ENCODE results near the gene HIGD1A. TPM values are rescaled to one million over a fixed set of nuclear protein-coding genes. Genes with fewer than 3 reads are reported as not detected.

HIGD1A gene
- total and polyA plus RNA-seq, 9 of the 15 experiments (the other 6 are each of a cell fraction or from before 2014, with no cell fraction given) = 165 to 1,185 (median 333) TPM

DNA sequence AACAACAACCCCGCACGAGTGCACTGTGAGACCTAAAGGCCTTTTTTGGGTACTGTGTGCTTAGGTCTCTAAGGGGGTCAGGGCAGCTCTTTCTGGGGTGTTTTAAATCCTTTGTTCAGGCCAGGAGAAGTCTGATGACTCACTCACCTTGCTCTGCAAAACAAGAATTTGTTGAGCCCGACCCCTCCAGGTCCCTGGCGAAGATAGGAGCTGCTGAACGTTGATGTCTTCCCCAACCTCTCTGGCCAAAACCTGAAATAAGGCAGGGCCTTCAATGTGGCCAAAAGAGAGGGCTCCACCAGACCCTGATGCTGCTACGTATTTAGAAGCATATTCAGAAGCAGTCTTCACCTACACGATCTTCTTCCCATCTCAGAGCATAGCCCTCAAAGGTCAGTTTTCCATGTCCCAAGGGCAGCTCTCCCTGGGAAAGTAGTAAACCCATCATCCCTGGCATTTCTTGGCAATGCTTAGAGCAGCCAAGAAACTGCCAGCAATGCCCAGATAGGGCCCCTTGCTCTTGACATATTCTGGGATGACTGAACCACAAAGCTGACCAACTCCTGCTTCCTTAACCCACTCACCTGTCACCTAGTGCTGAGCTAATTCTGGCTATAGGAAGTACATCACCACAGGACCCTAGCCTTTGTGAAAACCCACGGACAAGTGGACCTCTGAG is 58.4 kb downstream of the HIGD1A start:
- Histone ChIP-seq H3K27ac (ENCODE audit: extremely low read depth, low read depth, low read length) (no peak overlapping the region), H3K36me3 (ENCODE audit: control insufficient read depth, insufficient read depth, low read length) (no peaks in the 10 kb centered on the region), H3K4me3 (no peak overlapping the region), H2AFZ (ENCODE audit: low read depth, low read length) (no peak overlapping the region), H3K27me3 (ENCODE audit: control insufficient read depth in 2 of 2, insufficient read depth in 2 of 2, low read length in 2 of 2) (peaks cover 6 to 45% of the 10 kb centered on the region in 2 experiments; a peak in 4 of 5 replicates), H3K4me2 (ENCODE audit: insufficient read depth, low read length) (no peak overlapping the region), H3K4me1 (replicated peaks in 1 of 2; ENCODE audit: control insufficient read depth in 2 of 2, insufficient read depth in 2 of 2, low read length in 2 of 2) (no peaks in the 10 kb centered on the region; a peak in 1 of 5 replicates), H3K79me2 (ENCODE audit: control insufficient read depth, insufficient read depth, low read length) (no peaks in the 10 kb centered on the region), H3K9me1 (ENCODE audit: control insufficient read depth, insufficient read depth, low read length) (no peaks in the 10 kb centered on the region), H3K9ac (ENCODE audit: insufficient read depth in 1 of 2, low read depth in 2 of 2, low read length in 2 of 2) (no peak overlapping the region), H3K9me3 (replicated peaks; ENCODE audit: control insufficient read depth, insufficient read depth, low read depth, low read length) (no peaks in the 10 kb centered on the region), H4K20me1 (replicated peaks; ENCODE audit: control insufficient read depth, insufficient read depth, low read length) (peaks cover 8% of the 10 kb centered on the region; the same call in 1 of the 2 replicates)
- POLR2A ChIA-PET = interaction anchor here (0.6 to 1.2 kb wide), 7 partner anchors 8 to 442 kb away, joined by 3 to 5 read pairs (median 3); partner anchors contain the start of gene NKTR
- no peak for FAIRE-seq
- in situ Hi-C loops (cut with MboI) (loop anchor here (5.0 to 10.0 kb wide), 2 partner anchors 94 to 171 kb away; partner anchors contain the start of gene ZBTB47), intact Hi-C loops (cut with micrococcal nuclease) (loop anchor here (2.0 kb wide), 1 partner anchor 173 kb away; no protein-coding TSS in a partner anchor)
- 4% methylated on average over 8 of the region's 8 CpGs for WGBS (ENCODE audit: insufficient coverage, low coverage, missing lambda C conversion rate)
- TF ChIP-seq, protein P1, sequence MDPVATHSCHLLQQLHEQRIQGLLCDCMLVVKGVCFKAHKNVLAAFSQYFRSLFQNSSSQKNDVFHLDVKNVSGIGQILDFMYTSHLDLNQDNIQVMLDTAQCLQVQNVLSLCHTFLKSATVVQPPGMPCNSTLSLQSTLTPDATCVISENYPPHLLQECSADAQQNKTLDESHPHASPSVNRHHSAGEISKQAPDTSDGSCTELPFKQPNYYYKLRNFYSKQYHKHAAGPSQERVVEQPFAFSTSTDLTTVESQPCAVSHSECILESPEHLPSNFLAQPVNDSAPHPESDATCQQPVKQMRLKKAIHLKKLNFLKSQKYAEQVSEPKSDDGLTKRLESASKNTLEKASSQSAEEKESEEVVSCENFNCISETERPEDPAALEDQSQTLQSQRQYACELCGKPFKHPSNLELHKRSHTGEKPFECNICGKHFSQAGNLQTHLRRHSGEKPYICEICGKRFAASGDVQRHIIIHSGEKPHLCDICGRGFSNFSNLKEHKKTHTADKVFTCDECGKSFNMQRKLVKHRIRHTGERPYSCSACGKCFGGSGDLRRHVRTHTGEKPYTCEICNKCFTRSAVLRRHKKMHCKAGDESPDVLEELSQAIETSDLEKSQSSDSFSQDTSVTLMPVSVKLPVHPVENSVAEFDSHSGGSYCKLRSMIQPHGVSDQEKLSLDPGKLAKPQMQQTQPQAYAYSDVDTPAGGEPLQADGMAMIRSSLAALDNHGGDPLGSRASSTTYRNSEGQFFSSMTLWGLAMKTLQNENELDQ (CRISPR knock-in tag; IDR thresholded peaks at IDR 0.05; ENCODE audit: borderline replicate concordance) = no peak
- TF ChIP-seq ILF3 (IDR thresholded peaks at IDR 0.05; ENCODE audit: borderline replicate concordance) = no peak
- no peak for TF ChIP-seq CHD4 (IDR thresholded peaks at IDR 0.05; ENCODE audit: insufficient read depth, insufficient replicate concordance, low read depth, low read length, poor library complexity, severe bottlenecking)
- no peak for TF ChIP-seq TAF15 (IDR thresholded peaks at IDR 0.05; ENCODE audit: low read depth, low read length)
- TF ChIP-seq, protein P2, sequence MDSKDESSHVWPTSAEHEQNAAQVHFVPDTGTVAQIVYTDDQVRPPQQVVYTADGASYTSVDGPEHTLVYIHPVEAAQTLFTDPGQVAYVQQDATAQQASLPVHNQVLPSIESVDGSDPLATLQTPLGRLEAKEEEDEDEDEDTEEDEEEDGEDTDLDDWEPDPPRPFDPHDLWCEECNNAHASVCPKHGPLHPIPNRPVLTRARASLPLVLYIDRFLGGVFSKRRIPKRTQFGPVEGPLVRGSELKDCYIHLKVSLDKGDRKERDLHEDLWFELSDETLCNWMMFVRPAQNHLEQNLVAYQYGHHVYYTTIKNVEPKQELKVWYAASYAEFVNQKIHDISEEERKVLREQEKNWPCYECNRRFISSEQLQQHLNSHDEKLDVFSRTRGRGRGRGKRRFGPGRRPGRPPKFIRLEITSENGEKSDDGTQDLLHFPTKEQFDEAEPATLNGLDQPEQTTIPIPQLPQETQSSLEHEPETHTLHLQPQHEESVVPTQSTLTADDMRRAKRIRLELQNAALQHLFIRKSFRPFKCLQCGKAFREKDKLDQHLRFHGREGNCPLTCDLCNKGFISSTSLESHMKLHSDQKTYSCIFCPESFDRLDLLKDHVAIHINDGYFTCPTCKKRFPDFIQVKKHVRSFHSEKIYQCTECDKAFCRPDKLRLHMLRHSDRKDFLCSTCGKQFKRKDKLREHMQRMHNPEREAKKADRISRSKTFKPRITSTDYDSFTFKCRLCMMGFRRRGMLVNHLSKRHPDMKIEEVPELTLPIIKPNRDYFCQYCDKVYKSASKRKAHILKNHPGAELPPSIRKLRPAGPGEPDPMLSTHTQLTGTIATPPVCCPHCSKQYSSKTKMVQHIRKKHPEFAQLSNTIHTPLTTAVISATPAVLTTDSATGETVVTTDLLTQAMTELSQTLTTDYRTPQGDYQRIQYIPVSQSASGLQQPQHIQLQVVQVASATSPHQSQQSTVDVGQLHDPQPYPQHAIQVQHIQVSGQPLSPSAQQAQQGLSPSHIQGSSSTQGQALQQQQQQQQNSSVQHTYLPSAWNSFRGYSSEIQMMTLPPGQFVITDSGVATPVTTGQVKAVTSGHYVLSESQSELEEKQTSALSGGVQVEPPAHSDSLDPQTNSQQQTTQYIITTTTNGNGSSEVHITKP (IDR thresholded peaks at IDR 0.05; ENCODE audit: partially characterized antibody) = no peak
- no peak for TF ChIP-seq TGIF2 (CRISPR knock-in tag; IDR thresholded peaks at IDR 0.05)
- no peak for TF ChIP-seq MAFG (tag; conservative IDR thresholded peaks at IDR 0.05)
- TF ChIP-seq BRF2 (IDR thresholded peaks at IDR 0.05; ENCODE audit: borderline replicate concordance, insufficient read depth, insufficient read length) = no peak
- TF ChIP-seq PHTF2 (CRISPR knock-in tag; IDR thresholded peaks at IDR 0.05) = no peak
- no peak for ATAC-seq
- BruUV-seq (replicated peaks) = no TSS peak
- CTCF ChIA-PET (ENCODE audit: low intra/inter-chr PET ratio) = interaction anchor here (1.0 kb wide), 1 partner anchor 10 kb away, joined by 3 read pairs; no protein-coding TSS in a partner anchor
- DNase-seq (ENCODE audit: extremely low read depth in 1 of 4, low spot score in 3 of 4) = no peak
